ENCODE results near the gene GNS. TPM values are rescaled to one million over a fixed set of nuclear protein-coding genes. Genes with fewer than 3 reads are reported as not detected.
A peak's percentile ranks its signal among the peaks of the same experiment; 100 is the strongest.
"Not testable (repeated sequence)": the region's sequence is repeated elsewhere in the genome, so short reads cannot be mapped to it uniquely, and the experiment has no call there.

Gene GNS
- total and polyA plus RNA-seq, 10 of the 15 experiments (the other 5 are each of a cell fraction or from before 2014, with no cell fraction given), result 4.1 to 33.8 (median 19.1) TPM

DNA sequence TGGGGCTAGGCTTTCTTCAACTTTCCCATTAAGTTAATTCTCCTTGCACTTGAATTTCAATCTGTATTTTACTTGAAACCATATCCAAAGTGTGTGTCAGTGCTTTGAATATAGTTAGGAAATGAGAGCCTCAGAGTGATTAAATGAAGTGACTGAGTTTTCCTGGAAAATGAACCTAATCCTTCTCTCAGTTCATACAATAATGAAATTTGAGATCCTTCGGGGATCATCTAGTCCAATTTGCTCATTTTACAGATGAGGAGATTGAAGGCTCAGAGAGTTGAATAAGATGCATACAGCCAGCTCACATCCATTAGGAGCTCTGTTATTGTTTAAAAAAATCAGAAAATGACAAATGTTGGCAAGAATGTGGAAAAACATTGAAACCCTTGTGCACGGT, 47.0 kb upstream of the GNS start (continued):
- TF ChIP-seq, protein P1, sequence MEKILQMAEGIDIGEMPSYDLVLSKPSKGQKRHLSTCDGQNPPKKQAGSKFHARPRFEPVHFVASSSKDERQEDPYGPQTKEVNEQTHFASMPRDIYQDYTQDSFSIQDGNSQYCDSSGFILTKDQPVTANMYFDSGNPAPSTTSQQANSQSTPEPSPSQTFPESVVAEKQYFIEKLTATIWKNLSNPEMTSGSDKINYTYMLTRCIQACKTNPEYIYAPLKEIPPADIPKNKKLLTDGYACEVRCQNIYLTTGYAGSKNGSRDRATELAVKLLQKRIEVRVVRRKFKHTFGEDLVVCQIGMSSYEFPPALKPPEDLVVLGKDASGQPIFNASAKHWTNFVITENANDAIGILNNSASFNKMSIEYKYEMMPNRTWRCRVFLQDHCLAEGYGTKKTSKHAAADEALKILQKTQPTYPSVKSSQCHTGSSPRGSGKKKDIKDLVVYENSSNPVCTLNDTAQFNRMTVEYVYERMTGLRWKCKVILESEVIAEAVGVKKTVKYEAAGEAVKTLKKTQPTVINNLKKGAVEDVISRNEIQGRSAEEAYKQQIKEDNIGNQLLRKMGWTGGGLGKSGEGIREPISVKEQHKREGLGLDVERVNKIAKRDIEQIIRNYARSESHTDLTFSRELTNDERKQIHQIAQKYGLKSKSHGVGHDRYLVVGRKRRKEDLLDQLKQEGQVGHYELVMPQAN (conservative IDR thresholded peaks at IDR 0.05), result no peak
- TF ChIP-seq CHD2 (IDR thresholded peaks at IDR 0.05; ENCODE audit: borderline replicate concordance, low read depth, low read length) (no peak), NBN (IDR thresholded peaks at IDR 0.05) (no peak), BRCA1 (IDR thresholded peaks at IDR 0.05; ENCODE audit: low read depth, low read length) (no peak)

DNA sequence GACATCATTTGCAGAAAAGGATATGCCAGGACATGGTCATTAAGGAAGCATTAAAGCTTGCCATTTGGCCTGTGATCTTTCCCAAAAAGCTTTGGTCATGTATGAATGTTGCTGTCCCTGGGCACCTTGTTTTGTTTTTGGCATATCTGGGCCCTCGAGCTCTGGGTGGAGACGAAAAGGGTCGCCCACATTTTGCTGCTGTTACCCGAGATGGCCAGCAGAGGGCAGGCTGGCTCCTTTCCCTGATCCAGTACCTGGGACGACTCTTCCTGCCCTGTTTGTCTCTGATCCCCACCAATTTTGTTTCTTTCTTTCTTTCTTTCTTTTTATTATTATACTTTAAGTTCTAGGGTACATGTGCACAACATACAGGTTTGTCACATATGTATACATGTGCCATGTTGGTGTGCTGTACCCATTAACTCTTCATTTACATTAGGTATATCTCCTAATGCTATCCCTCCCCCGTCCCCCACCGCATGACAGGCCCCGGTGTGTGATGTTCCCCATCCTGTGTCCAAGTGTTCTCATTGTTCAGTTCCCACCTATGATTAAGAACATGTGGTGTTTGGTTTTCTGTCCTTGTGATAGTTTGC, 43.1 kb upstream of the GNS start:
- WGBS (ENCODE audit: insufficient coverage, insufficient replicate concordance, low lambda C conversion rate, missing lambda C conversion rate), result 26% methylated on average over 8 of the region's 8 CpGs
- intact Hi-C loops (cut with micrococcal nuclease; ENCODE audit: unreplicated experiment) (loop anchor here (5.0 kb wide), 1 partner anchor 305 kb away; no protein-coding TSS in a partner anchor), in situ Hi-C loops (cut with MboI) (loop anchor here (5.0 kb wide), 1 partner anchor 90 kb away; no protein-coding TSS in a partner anchor)
- H3K9me3 ChIP-seq (replicated peaks; ENCODE audit: control insufficient read depth, insufficient read depth, low read length); DNase-seq (ENCODE audit: low read depth, low spot score); BruUV-seq (replicated peaks); H3K79me2 ChIP-seq (ENCODE audit: control insufficient read depth, insufficient read depth, low read length); H3K9ac ChIP-seq (ENCODE audit: control insufficient read depth, insufficient read depth, low read length); H4K20me1 ChIP-seq (ENCODE audit: control insufficient read depth, insufficient read depth); H3K36me3 ChIP-seq (ENCODE audit: control insufficient read depth in 2 of 2, insufficient read depth in 2 of 2, low read length in 1 of 2); H3K4me3 ChIP-seq; H3K27me3 ChIP-seq (replicated peaks in 1 of 2; ENCODE audit: control insufficient read depth in 2 of 2, insufficient read depth in 2 of 2, low read length in 1 of 2); FAIRE-seq: not testable (repeated sequence)
- RAD21 ChIA-PET (ENCODE audit: unreplicated experiment), result interaction anchor here (0.6 to 4.6 kb wide), 29 partner anchors 10 to 432 kb away, joined by 3 to 73 read pairs (median 6); partner anchors contain the start of gene LEMD3
- POLR2A ChIA-PET, result interaction anchor here (0.7 to 2.6 kb wide), 3 partner anchors 75 to 367 kb away, joined by 3 to 17 read pairs (median 4); partner anchors contain the start of gene LEMD3
- SMC1A ChIA-PET (ENCODE audit: uncharacterized antibody, unreplicated experiment), result interaction anchor here (0.6 to 8.8 kb wide), 31 partner anchors 10 to 510 kb away, joined by 3 to 130 read pairs (median 3); partner anchors contain the start of genes TBC1D30 and WIF1
- TF ChIP-seq, protein P2, sequence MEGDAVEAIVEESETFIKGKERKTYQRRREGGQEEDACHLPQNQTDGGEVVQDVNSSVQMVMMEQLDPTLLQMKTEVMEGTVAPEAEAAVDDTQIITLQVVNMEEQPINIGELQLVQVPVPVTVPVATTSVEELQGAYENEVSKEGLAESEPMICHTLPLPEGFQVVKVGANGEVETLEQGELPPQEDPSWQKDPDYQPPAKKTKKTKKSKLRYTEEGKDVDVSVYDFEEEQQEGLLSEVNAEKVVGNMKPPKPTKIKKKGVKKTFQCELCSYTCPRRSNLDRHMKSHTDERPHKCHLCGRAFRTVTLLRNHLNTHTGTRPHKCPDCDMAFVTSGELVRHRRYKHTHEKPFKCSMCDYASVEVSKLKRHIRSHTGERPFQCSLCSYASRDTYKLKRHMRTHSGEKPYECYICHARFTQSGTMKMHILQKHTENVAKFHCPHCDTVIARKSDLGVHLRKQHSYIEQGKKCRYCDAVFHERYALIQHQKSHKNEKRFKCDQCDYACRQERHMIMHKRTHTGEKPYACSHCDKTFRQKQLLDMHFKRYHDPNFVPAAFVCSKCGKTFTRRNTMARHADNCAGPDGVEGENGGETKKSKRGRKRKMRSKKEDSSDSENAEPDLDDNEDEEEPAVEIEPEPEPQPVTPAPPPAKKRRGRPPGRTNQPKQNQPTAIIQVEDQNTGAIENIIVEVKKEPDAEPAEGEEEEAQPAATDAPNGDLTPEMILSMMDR (IDR thresholded peaks at IDR 0.05 in 2 of 3, conservative IDR thresholded peaks at IDR 0.05 in 1 of 3; ENCODE audit: control insufficient read depth in 2 of 3, extremely low read depth in 1 of 3, insufficient read depth in 1 of 3, low read depth in 3 of 3, low read length in 3 of 3), result peak; percentile 87 to 93 (median 90)
- TF ChIP-seq HDGF (IDR thresholded peaks at IDR 0.05) (0 out of 2 replicates have a peak, but pooled peaks have one; percentile 59), YY1 (IDR thresholded peaks at IDR 0.05; ENCODE audit: low read depth, low read length) (peak; percentile 54), CREB1 (IDR thresholded peaks at IDR 0.05; ENCODE audit: low read depth) (0 out of 2 replicates have a peak, but pooled peaks have one; percentile 18), RAD21 (IDR thresholded peaks at IDR 0.05; ENCODE audit: insufficient read depth, low read depth, low read length) (peak; percentile 90), IKZF2 (IDR thresholded peaks at IDR 0.05) (peak; percentile 46 to 47; a peak in 3 of 4 replicates), SMC3 (IDR thresholded peaks at IDR 0.05; ENCODE audit: borderline replicate concordance, low read length) (peak; percentile 70; the same call in 1 of the 2 replicates)
- peak; percentile 83 for ATAC-seq
- CTCF ChIA-PET, result interaction anchor here (0.6 to 9.1 kb wide), 66 partner anchors 8 to 491 kb away, joined by 3 to 192 read pairs (median 4); partner anchors contain the start of genes LEMD3 and TBC1D30
- H3K4me2 ChIP-seq (ENCODE audit: control insufficient read depth, insufficient read depth), result 0 out of 2 replicates have a peak overlapping the region, but pooled peaks have one; percentile 6
- peak overlapping the region; percentile 6 for H2AFZ ChIP-seq (ENCODE audit: control insufficient read depth, low read depth, low read length)
- H3K4me1 ChIP-seq (ENCODE audit: control insufficient read depth, insufficient read depth, low read length), result peaks cover 19% of the 10 kb centered on the region
- H3K27ac ChIP-seq (ENCODE audit: control insufficient read depth, insufficient read depth), result peak overlapping the region; percentile 69; the same call in 1 of the 2 replicates

All from GM12878 (cell line).